ENCODE measurements around the gene PCP2.

The PCP2 gene

GRCh38 chr19:7640803-7641202 lies 7.3 kb upstream of the PCP2 start:
- CTCF ChIA-PET = interaction anchor here (1.1 to 1.8 kb wide), 3 partner anchors 10 to 40 kb away, joined by 3 to 7 read pairs (median 3); partner anchors contain the start of gene TRAPPC5
- H3K27ac ChIP-seq (ENCODE audit: insufficient read depth in 1 of 2, low read depth in 1 of 2, low read length in 2 of 2, poor library complexity in 1 of 2, severe bottlenecking in 2 of 2) = no peak overlapping the region
- 95% methylated on average over 10 of the region's 11 CpGs for WGBS (ENCODE audit: insufficient coverage)

GRCh38 chr19:7639863-7640348 lies 6.4 kb upstream of the PCP2 start:
- peak in 1 of 3 donors; percentile 32 for DNase-seq
- ChIA-PET POLR2A (no interaction called here), CTCF (no interaction called here)
- Histone ChIP-seq H3K9me3 (ENCODE audit: control extremely low read depth in 1 of 5, control insufficient read depth in 4 of 5, insufficient read depth in 2 of 5, low read depth in 1 of 5, low read length in 4 of 5) (no peaks in the 10 kb centered on the region), H3K4me1 (ENCODE audit: control extremely low read depth in 1 of 4, control insufficient read depth in 4 of 4, insufficient read depth in 4 of 4, low read length in 3 of 4) (peaks cover 0 to 22% (median 21%) of the 10 kb centered on the region in 4 experiments), H3K27ac (ENCODE audit: insufficient read depth in 1 of 2, low read depth in 1 of 2, low read length in 2 of 2, poor library complexity in 1 of 2, severe bottlenecking in 2 of 2) (no peak overlapping the region), H3K36me3 (ENCODE audit: control insufficient read depth in 4 of 4, insufficient read depth in 4 of 4, low read length in 3 of 4) (peaks cover 0 to 36% (median 17%) of the 10 kb centered on the region in 4 experiments), H3K4me3 (ENCODE audit: control insufficient read depth in 1 of 7, extremely low read depth in 1 of 7, insufficient read depth in 4 of 7, low read depth in 2 of 7, low read length in 6 of 7) (no peak overlapping the region), H3K27me3 (replicated peaks in 2 of 5; ENCODE audit: control insufficient read depth in 4 of 5, insufficient read depth in 5 of 5, low read length in 4 of 5) (no peaks in the 10 kb centered on the region)
- 98% methylated on average over 11 of the region's 13 CpGs for WGBS (ENCODE audit: insufficient coverage)

More at GRCh38 chr19:7640803-7641202, 7.3 kb upstream of the PCP2 start:
- Histone ChIP-seq H3K36me3 (ENCODE audit: control insufficient read depth in 4 of 4, insufficient read depth in 4 of 4, low read length in 3 of 4) (peaks cover 0 to 40% (median 18%) of the 10 kb centered on the region in 4 experiments), H3K9me3 (ENCODE audit: control extremely low read depth in 1 of 5, control insufficient read depth in 4 of 5, insufficient read depth in 2 of 5, low read depth in 1 of 5, low read length in 4 of 5) (no peaks in the 10 kb centered on the region), H3K4me1 (ENCODE audit: control extremely low read depth in 1 of 4, control insufficient read depth in 4 of 4, insufficient read depth in 4 of 4, low read length in 3 of 4) (peaks cover 0 to 28% (median 20%) of the 10 kb centered on the region in 4 experiments), H3K4me3 (ENCODE audit: control insufficient read depth in 1 of 7, extremely low read depth in 1 of 7, insufficient read depth in 4 of 7, low read depth in 2 of 7, low read length in 6 of 7) (no peak overlapping the region), H3K27me3 (replicated peaks in 2 of 5; ENCODE audit: control insufficient read depth in 4 of 5, insufficient read depth in 5 of 5, low read length in 4 of 5) (no peaks in the 10 kb centered on the region)
- DNase-seq = no peak
- POLR2A ChIA-PET = interaction anchor here (0.5 to 1.1 kb wide), 2 partner anchors 9 to 11 kb away, joined by 3 to 5 read pairs; partner anchors contain the start of genes PET100 and XAB2

- Histone ChIP-seq H3K4me1 (ENCODE audit: control extremely low read depth in 1 of 4, control insufficient read depth in 4 of 4, insufficient read depth in 4 of 4, low read length in 3 of 4) (peaks cover 0 to 21% (median 18%) of the 10 kb centered on the region in 4 experiments), H3K27me3 (replicated peaks in 2 of 5; ENCODE audit: control insufficient read depth in 4 of 5, insufficient read depth in 5 of 5, low read length in 4 of 5) (no peaks in the 10 kb centered on the region), H3K27ac (ENCODE audit: insufficient read depth in 1 of 2, low read depth in 1 of 2, low read length in 2 of 2, poor library complexity in 1 of 2, severe bottlenecking in 2 of 2) (no peak overlapping the region), H3K36me3 (ENCODE audit: control insufficient read depth in 4 of 4, insufficient read depth in 4 of 4, low read length in 3 of 4) (peaks cover 0 to 28% (median 14%) of the 10 kb centered on the region in 4 experiments), H3K4me3 (ENCODE audit: control insufficient read depth in 1 of 7, extremely low read depth in 1 of 7, insufficient read depth in 4 of 7, low read depth in 2 of 7, low read length in 6 of 7) (no peak overlapping the region), H3K9me3 (ENCODE audit: control extremely low read depth in 1 of 5, control insufficient read depth in 4 of 5, insufficient read depth in 2 of 5, low read depth in 1 of 5, low read length in 4 of 5) (no peaks in the 10 kb centered on the region)
- CTCF ChIA-PET = interaction anchor here (1.1 to 1.5 kb wide), 2 partner anchors 19 to 48 kb away, joined by 3 to 4 read pairs; no protein-coding TSS in a partner anchor
- WGBS (ENCODE audit: insufficient coverage) = 96% methylated on average over 10 of the region's 12 CpGs
- no peak for DNase-seq
- POLR2A ChIA-PET = no interaction called here
Measured at GRCh38 chr19:7638802-7639465, 5.4 kb upstream of the PCP2 start.

GRCh38 chr19:7637374-7638256 lies 4.1 kb upstream of the PCP2 start:
- ChIA-PET POLR2A (interaction anchor here (1.1 to 1.2 kb wide), 2 partner anchors 18 to 40 kb away, joined by 3 read pairs; no protein-coding TSS in a partner anchor), CTCF (interaction anchor here (0.7 to 1.5 kb wide), 5 partner anchors 11 to 162 kb away, joined by 3 to 4 read pairs (median 3); partner anchors contain the start of gene TRAPPC5)
- peak overlapping the region; percentile 46 to 87 for H3K27ac ChIP-seq (ENCODE audit: insufficient read depth in 1 of 2, low read depth in 1 of 2, low read length in 2 of 2, poor library complexity in 1 of 2, severe bottlenecking in 2 of 2)
- H3K4me1 ChIP-seq (ENCODE audit: control extremely low read depth in 1 of 4, control insufficient read depth in 4 of 4, insufficient read depth in 4 of 4, low read length in 3 of 4) = peaks cover 0 to 21% (median 18%) of the 10 kb centered on the region in 4 experiments
- peaks cover 0 to 25% (median 14%) of the 10 kb centered on the region in 4 experiments for H3K36me3 ChIP-seq (ENCODE audit: control insufficient read depth in 4 of 4, insufficient read depth in 4 of 4, low read length in 3 of 4)
- H3K9me3 ChIP-seq (ENCODE audit: control extremely low read depth in 1 of 5, control insufficient read depth in 4 of 5, insufficient read depth in 2 of 5, low read depth in 1 of 5, low read length in 4 of 5) = no peaks in the 10 kb centered on the region
- H3K27me3 ChIP-seq (replicated peaks in 2 of 5; ENCODE audit: control insufficient read depth in 4 of 5, insufficient read depth in 5 of 5, low read length in 4 of 5) = no peaks in the 10 kb centered on the region
- peak in 1 of 3 donors; percentile 47 for DNase-seq
- peak overlapping the region; percentile 52 to 91 (median 79) for H3K4me3 ChIP-seq (ENCODE audit: control insufficient read depth in 1 of 7, extremely low read depth in 1 of 7, insufficient read depth in 4 of 7, low read depth in 2 of 7, low read length in 6 of 7)
- 29% methylated on average over 18 of the region's 30 CpGs for WGBS (ENCODE audit: insufficient coverage)

GRCh38 chr19:7636691-7637373 lies 3.3 kb upstream of the PCP2 start, which contains the start of gene STXBP2:
TSS of gene STXBP2 (plus strand) at chr19:7637110. CDS start at chr19:7637150, 40 bp downstream.
- POLR2A ChIA-PET = interaction anchor here (1.1 to 1.2 kb wide), 2 partner anchors 19 to 41 kb away, joined by 3 read pairs; no protein-coding TSS in a partner anchor
- Histone ChIP-seq H3K27ac (ENCODE audit: insufficient read depth in 1 of 2, low read depth in 1 of 2, low read length in 2 of 2, poor library complexity in 1 of 2, severe bottlenecking in 2 of 2) (peak within 1 kb of the TSS; percentile 46 to 87), H3K9me3 (ENCODE audit: control extremely low read depth in 1 of 5, control insufficient read depth in 4 of 5, insufficient read depth in 2 of 5, low read depth in 1 of 5, low read length in 4 of 5) (no peaks in the 10 kb centered on the region), H3K36me3 (ENCODE audit: control insufficient read depth in 4 of 4, insufficient read depth in 4 of 4, low read length in 3 of 4) (peaks cover 0 to 26% (median 13%) of the 10 kb centered on the region in 4 experiments), H3K27me3 (replicated peaks in 2 of 5; ENCODE audit: control insufficient read depth in 4 of 5, insufficient read depth in 5 of 5, low read length in 4 of 5) (no peaks in the 10 kb centered on the region), H3K4me3 (ENCODE audit: control insufficient read depth in 1 of 7, extremely low read depth in 1 of 7, insufficient read depth in 4 of 7, low read depth in 2 of 7, low read length in 6 of 7) (peak within 1 kb of the TSS; percentile 52 to 91 (median 79)), H3K4me1 (ENCODE audit: control extremely low read depth in 1 of 4, control insufficient read depth in 4 of 4, insufficient read depth in 4 of 4, low read length in 3 of 4) (peaks cover 0 to 21% (median 18%) of the 10 kb centered on the region in 4 experiments)
- CTCF ChIA-PET = interaction anchor here (0.7 to 0.9 kb wide), 3 partner anchors 12 to 44 kb away, joined by 3 to 4 read pairs (median 3); partner anchors contain the start of gene TRAPPC5
- 4% methylated on average over 26 of the region's 61 CpGs for WGBS (ENCODE audit: insufficient coverage)
- DNase-seq = peak; percentile 77 to 90 (median 90)

GRCh38 chr19:7636317-7636690 lies 2.8 kb upstream of the PCP2 start:
- POLR2A ChIA-PET = no interaction called here
- Histone ChIP-seq H3K9me3 (ENCODE audit: control extremely low read depth in 1 of 5, control insufficient read depth in 4 of 5, insufficient read depth in 2 of 5, low read depth in 1 of 5, low read length in 4 of 5) (no peaks in the 10 kb centered on the region), H3K36me3 (ENCODE audit: control insufficient read depth in 4 of 4, insufficient read depth in 4 of 4, low read length in 3 of 4) (peaks cover 0 to 29% (median 13%) of the 10 kb centered on the region in 4 experiments), H3K4me3 (ENCODE audit: control insufficient read depth in 1 of 7, extremely low read depth in 1 of 7, insufficient read depth in 4 of 7, low read depth in 2 of 7, low read length in 6 of 7) (peak overlapping the region in 6 of 7 experiments; percentile 5 to 91 (median 80)), H3K27ac (ENCODE audit: insufficient read depth in 1 of 2, low read depth in 1 of 2, low read length in 2 of 2, poor library complexity in 1 of 2, severe bottlenecking in 2 of 2) (peak overlapping the region in 1 of 2 experiments; percentile 87), H3K27me3 (replicated peaks in 2 of 5; ENCODE audit: control insufficient read depth in 4 of 5, insufficient read depth in 5 of 5, low read length in 4 of 5) (no peaks in the 10 kb centered on the region), H3K4me1 (ENCODE audit: control extremely low read depth in 1 of 4, control insufficient read depth in 4 of 4, insufficient read depth in 4 of 4, low read length in 3 of 4) (peaks cover 0 to 21% (median 18%) of the 10 kb centered on the region in 4 experiments)
- WGBS (ENCODE audit: insufficient coverage) = 85% methylated on average over 16 of the region's 16 CpGs
- DNase-seq = no peak
- CTCF ChIA-PET = no interaction called here
